GM12864 (cell line): ENCODE results near the gene SNX19.

ENCODE experiments used
- DNase-seq: peaks from one replicate; pipeline ENCODE4 v3.0.0-alpha.2; 2011; ENCODE audit warnings: low read depth
- H3K4me3 ChIP-seq: 2 replicates; pipeline ENCODE4 v1.5.1; 2011; ENCODE audit warnings: mild to moderate bottlenecking, low read depth, low read length, control low read depth
- CTCF ChIP-seq: IDR thresholded peaks from 2 replicates; pipeline ENCODE4 v1.5.1; 2011; ENCODE audit warnings: low read depth, mild to moderate bottlenecking, moderate library complexity, low read length, control low read depth, inconsistent platforms; ENCODE audit errors: missing control alignments

Gene SNX19

GRCh38 chr11:130874955-130875531 is 41.2 kb downstream of the SNX19 start:
- H3K4me3 ChIP-seq: no peak overlapping the region
- no peak for TF ChIP-seq CTCF
- no peak for DNase-seq

- H3K4me3 ChIP-seq: no peak overlapping the region
- TF ChIP-seq CTCF: no peak
- DNase-seq: no peak
These were observed 41.9 kb downstream of the SNX19 start for GRCh38 chr11:130874396-130874795.

GRCh38 chr11:130873761-130874160 is 42.5 kb downstream of the SNX19 start:
- no peak for DNase-seq
- no peak overlapping the region for H3K4me3 ChIP-seq
- TF ChIP-seq CTCF: no peak

GRCh38 chr11:130872981-130873380 is 43.3 kb downstream of the SNX19 start:
- no peak for TF ChIP-seq CTCF
- no peak for DNase-seq
- H3K4me3 ChIP-seq: no peak overlapping the region

GRCh38 chr11:130872513-130872912 is 43.8 kb downstream of the SNX19 start:
- no peak for DNase-seq
- H3K4me3 ChIP-seq: no peak overlapping the region
- TF ChIP-seq CTCF: no peak

GRCh38 chr11:130872102-130872501 is 44.2 kb downstream of the SNX19 start:
- no peak overlapping the region for H3K4me3 ChIP-seq
- TF ChIP-seq CTCF: no peak
- no peak for DNase-seq

GRCh38 chr11:130871616-130872015 is 44.7 kb downstream of the SNX19 start:
- no peak for DNase-seq
- H3K4me3 ChIP-seq: no peak overlapping the region
- TF ChIP-seq CTCF: no peak
